Smooth muscle cell (in vitro differentiated cells): ENCODE measurements around the gene PKP2. TPM values are rescaled to one million over a fixed set of nuclear protein-coding genes. Genes with fewer than 3 reads are reported as not detected.
A peak's percentile ranks its signal among the peaks of the same experiment; 100 is the strongest.

Experiments used
- DNase-seq: peaks from one replicate; lab custom pipeline; 2025; ENCODE audit not compliant: unreplicated experiment; lab: John Stamatoyannopoulos, UW
- H2AFZ ChIP-seq: fragments of 200-600 bp; sonication (generic); 2 replicates; pipeline ENCODE4 v1.6.0; 2016; ENCODE audit warnings: antibody characterized with exemption, low read depth, mild to moderate bottlenecking
- H3F3A ChIP-seq: fragments of 200-600 bp; sonication (generic); 2 replicates; pipeline ENCODE4 v1.6.0; 2017; ENCODE audit warnings: antibody characterized with exemption, low read depth
- H3K27ac ChIP-seq: fragments of 200-600 bp; sonication (generic); 2 replicates; pipeline ENCODE4 v1.5.1; 2016; ENCODE audit warnings: low read depth, mild to moderate bottlenecking
- H3K27me3 ChIP-seq: fragments of 200-600 bp; sonication (generic); 2 replicates; pipeline ENCODE4 v1.6.1; 2016; ENCODE audit warnings: low read depth, mild to moderate bottlenecking
- H3K36me3 ChIP-seq: fragments of 200-600 bp; sonication (generic); 2 replicates; pipeline ENCODE4 v1.5.1; 2016; ENCODE audit warnings: low read depth
- H3K4me1 ChIP-seq: fragments of 200-600 bp; sonication (generic); 2 replicates; pipeline ENCODE4 v1.5.1; 2016; ENCODE audit warnings: low read depth
- H3K4me2 ChIP-seq: fragments of 200-600 bp; sonication (generic); 2 replicates; pipeline ENCODE4 v1.6.0; 2016; ENCODE audit warnings: mild to moderate bottlenecking
- H3K4me3 ChIP-seq: fragments of 200-600 bp; sonication (generic); 2 replicates; pipeline ENCODE4 v1.5.1; 2016; ENCODE audit warnings: mild to moderate bottlenecking
- H3K79me2 ChIP-seq: fragments of 200-600 bp; sonication (generic); 2 replicates; pipeline ENCODE4 v1.6.0; 2016; ENCODE audit warnings: low read depth, mild to moderate bottlenecking
- H3K9ac ChIP-seq: fragments of 200-600 bp; sonication (generic); 2 replicates; pipeline ENCODE4 v1.6.0; 2016; ENCODE audit warnings: low read depth
- H3K9me3 ChIP-seq: fragments of 200-600 bp; sonication (generic); replicated peaks from 2 replicates; pipeline ENCODE4 v1.5.1; 2016; ENCODE audit warnings: low read depth
- H4K20me1 ChIP-seq: fragments of 200-600 bp; sonication (generic); 2 replicates; pipeline ENCODE4 v1.6.0; 2016; ENCODE audit warnings: low read depth
- CTCF ChIP-seq: fragments of 200-600 bp; sonication (generic); IDR thresholded peaks from 2 replicates; pipeline ENCODE4 v1.5.1; 2017; ENCODE audit warnings: borderline replicate concordance, mild to moderate bottlenecking, antibody characterized with exemption; ENCODE audit not compliant: insufficient read depth, poor library complexity, severe bottlenecking
- WGBS: methylation state at CpG from one replicate; pipeline ENCODE4 v1.1.7; 2016; ENCODE audit warnings: low lambda C conversion rate; 5-methylcytosine and 5-hydroxymethylcytosine counted together
- polyA plus RNA-seq: library from polyadenylated mRNA; unstranded; fragments of >200 nt; fragmentation: Nextera tagmentation; extraction: Ambion mirVana; gene quantifications from 2 replicates; pipeline ENCODE4 v1.2.1, GENCODE V29; 2016
- total RNA-seq: library from RNA; depleted of rRNA; stranded (reverse); fragments of >200 nt; gene quantifications from 2 replicates; pipeline ENCODE4 v1.2.3, GENCODE V29; 2014

Gene PKP2
- total and polyA plus RNA-seq, 2 experiments from 2014 or later: 7.3 to 22.3 TPM

GRCh38 chr12:32776258-32776657 lies 120.3 kb downstream of the PKP2 start:
- WGBS: 83% methylated on average over 4 of the region's 4 CpGs
- Histone ChIP-seq H3K27ac (no peak overlapping the region), H3K4me2 (no peak overlapping the region), H3K9ac (no peak overlapping the region), H4K20me1 (no peaks in the 10 kb centered on the region), H3K36me3 (no peaks in the 10 kb centered on the region), H3K9me3 (no peaks in the 10 kb centered on the region), H2AFZ (no peak overlapping the region), H3K4me1 (no peaks in the 10 kb centered on the region), H3K27me3 (no peaks in the 10 kb centered on the region), H3K4me3 (no peak overlapping the region), H3K79me2 (no peaks in the 10 kb centered on the region), H3F3A (no peaks in the 10 kb centered on the region)
- no peak for DNase-seq
- TF ChIP-seq CTCF: no peak

DNA sequence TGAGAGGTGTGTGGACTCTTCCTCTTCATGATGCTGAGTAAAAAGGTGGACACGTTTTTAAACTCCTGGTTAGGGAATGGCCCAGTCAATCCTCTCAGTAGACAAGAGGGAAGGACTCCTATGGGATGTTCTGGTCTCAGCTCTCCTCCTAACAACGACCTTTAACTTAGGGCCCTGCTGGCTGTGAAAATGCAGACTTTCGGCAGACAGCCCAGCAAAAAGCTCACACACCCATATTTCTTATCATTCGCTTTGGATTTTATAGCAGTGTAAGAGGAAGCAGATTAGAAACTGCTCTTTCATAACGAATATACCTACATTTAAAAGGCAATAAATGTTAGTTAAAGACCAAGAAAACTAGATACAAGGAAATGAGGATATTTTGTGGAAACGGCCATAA lies 122.9 kb downstream of the PKP2 start:
- 38% methylated on average over 6 of the region's 6 CpGs for WGBS

GRCh38 chr12:32770141-32770540 lies 126.4 kb downstream of the PKP2 start:
- H3K79me2 ChIP-seq: no peaks in the 10 kb centered on the region
- H3K27me3 ChIP-seq: no peaks in the 10 kb centered on the region
- H4K20me1 ChIP-seq: no peaks in the 10 kb centered on the region
- H3K9ac ChIP-seq: no peak overlapping the region
- no peaks in the 10 kb centered on the region for H3K9me3 ChIP-seq
- H3K4me2 ChIP-seq: no peak overlapping the region
- H3F3A ChIP-seq: no peaks in the 10 kb centered on the region
- H3K27ac ChIP-seq: no peak overlapping the region
- no peaks in the 10 kb centered on the region for H3K36me3 ChIP-seq
- H2AFZ ChIP-seq: no peak overlapping the region
- no peak overlapping the region for H3K4me3 ChIP-seq
- TF ChIP-seq CTCF: no peak
- H3K4me1 ChIP-seq: peaks cover 14% of the 10 kb centered on the region
- WGBS: 73% methylated on average over 1 of the region's 1 CpG
- no peak for DNase-seq

More for the DNA sequence above, 122.9 kb downstream of the PKP2 start:
- Histone ChIP-seq H3K27ac (no peak overlapping the region), H3K4me1 (peaks cover 13% of the 10 kb centered on the region), H3K36me3 (no peaks in the 10 kb centered on the region), H3K9me3 (no peaks in the 10 kb centered on the region), H3K9ac (no peak overlapping the region), H3K4me3 (no peak overlapping the region), H3F3A (no peaks in the 10 kb centered on the region), H3K79me2 (no peaks in the 10 kb centered on the region), H3K27me3 (no peaks in the 10 kb centered on the region), H3K4me2 (no peak overlapping the region), H2AFZ (peak overlapping the region; percentile 75), H4K20me1 (no peaks in the 10 kb centered on the region)
- no peak for DNase-seq
- no peak for TF ChIP-seq CTCF

- Histone ChIP-seq H3F3A (no peaks in the 10 kb centered on the region), H3K9ac (no peak overlapping the region), H3K27me3 (no peaks in the 10 kb centered on the region), H3K4me1 (peaks cover 14% of the 10 kb centered on the region), H3K79me2 (no peaks in the 10 kb centered on the region), H3K27ac (no peak overlapping the region), H3K36me3 (no peaks in the 10 kb centered on the region), H3K4me2 (no peak overlapping the region), H2AFZ (no peak overlapping the region), H3K9me3 (no peaks in the 10 kb centered on the region), H3K4me3 (no peak overlapping the region), H4K20me1 (no peaks in the 10 kb centered on the region)
- no peak for DNase-seq
- WGBS: 82% methylated on average over 4 of the region's 4 CpGs
- no peak for TF ChIP-seq CTCF
Measured at GRCh38 chr12:32768518-32768917, 128.1 kb downstream of the PKP2 start.
